ENCODE data around the gene TAS1R3. TPM values are rescaled to one million over a fixed set of nuclear protein-coding genes. Genes with fewer than 3 reads are reported as not detected.

Gene TAS1R3
- total RNA-seq, 1 experiment from 2014 or later: 0.22 TPM

GRCh38 chr1:1334835-1335234 is 3.8 kb downstream of the TAS1R3 start (continued):
- TF ChIP-seq, protein P1, sequence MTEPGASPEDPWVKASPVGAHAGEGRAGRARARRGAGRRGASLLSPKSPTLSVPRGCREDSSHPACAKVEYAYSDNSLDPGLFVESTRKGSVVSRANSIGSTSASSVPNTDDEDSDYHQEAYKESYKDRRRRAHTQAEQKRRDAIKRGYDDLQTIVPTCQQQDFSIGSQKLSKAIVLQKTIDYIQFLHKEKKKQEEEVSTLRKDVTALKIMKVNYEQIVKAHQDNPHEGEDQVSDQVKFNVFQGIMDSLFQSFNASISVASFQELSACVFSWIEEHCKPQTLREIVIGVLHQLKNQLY (CRISPR knock-in tag; IDR thresholded peaks at IDR 0.05): peak; percentile 99
- TF ChIP-seq ZNF317 (CRISPR knock-in tag; IDR thresholded peaks at IDR 0.05; ENCODE audit: borderline replicate concordance, low read depth) (peak; percentile 93), ZNF416 (CRISPR knock-in tag; IDR thresholded peaks at IDR 0.05) (no peak), PREB (CRISPR knock-in tag; IDR thresholded peaks at IDR 0.05; ENCODE audit: borderline replicate concordance) (peak; percentile 99), ARID4B (CRISPR knock-in tag; IDR thresholded peaks at IDR 0.05; ENCODE audit: borderline replicate concordance) (peak; percentile 100), SP1 (CRISPR knock-in tag; conservative IDR thresholded peaks at IDR 0.05) (peak; percentile 88), ZSCAN18 (CRISPR knock-in tag; IDR thresholded peaks at IDR 0.05) (peak; percentile 97), NFATC4 (CRISPR knock-in tag; IDR thresholded peaks at IDR 0.05) (peak; percentile 45; the same call in 1 of the 2 replicates), ZNF121 (CRISPR knock-in tag; IDR thresholded peaks at IDR 0.05) (peak; percentile 99), ZBTB21 (CRISPR knock-in tag; IDR thresholded peaks at IDR 0.05; ENCODE audit: borderline replicate concordance) (peak; percentile 97), ZNF263 (CRISPR knock-in tag; IDR thresholded peaks at IDR 0.05; ENCODE audit: low read depth) (peak; percentile 93), KAT7 (CRISPR knock-in tag; IDR thresholded peaks at IDR 0.05; ENCODE audit: borderline replicate concordance) (peak; percentile 100)
- TF ChIP-seq, protein P2, sequence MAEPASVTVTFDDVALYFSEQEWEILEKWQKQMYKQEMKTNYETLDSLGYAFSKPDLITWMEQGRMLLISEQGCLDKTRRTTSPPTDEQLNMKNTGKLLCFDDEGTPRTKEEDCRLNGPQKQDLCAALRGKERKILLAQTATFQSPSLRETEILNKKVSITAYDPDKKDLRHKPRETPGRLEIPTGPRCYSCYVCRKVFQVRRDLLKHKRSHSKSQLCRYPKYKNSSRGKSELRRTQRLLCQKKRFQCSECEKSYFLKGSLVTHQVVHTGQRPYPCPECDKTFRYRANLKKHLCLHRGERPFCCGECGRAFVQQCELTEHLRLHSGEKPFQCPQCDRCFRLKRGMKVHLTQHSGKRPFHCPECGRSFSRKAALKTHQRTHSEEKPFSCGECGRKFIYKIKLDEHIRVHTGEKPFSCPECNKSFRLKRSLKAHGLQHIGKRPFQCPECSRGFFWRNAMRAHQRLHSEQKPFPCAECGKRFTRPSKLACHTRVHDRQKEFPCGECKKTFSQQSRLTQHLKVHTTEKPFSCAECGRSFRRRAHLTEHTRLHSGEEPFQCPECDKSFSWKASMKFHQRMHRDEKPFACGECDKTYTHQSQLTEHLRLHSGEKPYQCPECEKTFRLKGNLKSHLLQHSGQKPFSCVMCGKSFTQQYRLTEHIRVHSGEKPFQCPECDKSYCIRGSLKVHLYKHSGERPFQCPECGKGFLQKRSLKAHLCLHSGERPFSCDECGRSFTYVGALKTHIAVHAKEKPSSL (CRISPR knock-in tag; conservative IDR thresholded peaks at IDR 0.05): peak; percentile 72; the same call in 1 of the 2 replicates
- TF ChIP-seq, protein P3, sequence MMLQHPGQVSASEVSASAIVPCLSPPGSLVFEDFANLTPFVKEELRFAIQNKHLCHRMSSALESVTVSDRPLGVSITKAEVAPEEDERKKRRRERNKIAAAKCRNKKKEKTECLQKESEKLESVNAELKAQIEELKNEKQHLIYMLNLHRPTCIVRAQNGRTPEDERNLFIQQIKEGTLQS (CRISPR knock-in tag; conservative IDR thresholded peaks at IDR 0.05): peak; percentile 95
- TF ChIP-seq, protein P4, sequence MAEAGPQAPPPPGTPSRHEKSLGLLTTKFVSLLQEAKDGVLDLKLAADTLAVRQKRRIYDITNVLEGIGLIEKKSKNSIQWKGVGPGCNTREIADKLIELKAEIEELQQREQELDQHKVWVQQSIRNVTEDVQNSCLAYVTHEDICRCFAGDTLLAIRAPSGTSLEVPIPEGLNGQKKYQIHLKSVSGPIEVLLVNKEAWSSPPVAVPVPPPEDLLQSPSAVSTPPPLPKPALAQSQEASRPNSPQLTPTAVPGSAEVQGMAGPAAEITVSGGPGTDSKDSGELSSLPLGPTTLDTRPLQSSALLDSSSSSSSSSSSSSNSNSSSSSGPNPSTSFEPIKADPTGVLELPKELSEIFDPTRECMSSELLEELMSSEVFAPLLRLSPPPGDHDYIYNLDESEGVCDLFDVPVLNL (CRISPR knock-in tag; IDR thresholded peaks at IDR 0.05; ENCODE audit: borderline replicate concordance, low read depth): peak; percentile 99
- TF ChIP-seq, protein P5, sequence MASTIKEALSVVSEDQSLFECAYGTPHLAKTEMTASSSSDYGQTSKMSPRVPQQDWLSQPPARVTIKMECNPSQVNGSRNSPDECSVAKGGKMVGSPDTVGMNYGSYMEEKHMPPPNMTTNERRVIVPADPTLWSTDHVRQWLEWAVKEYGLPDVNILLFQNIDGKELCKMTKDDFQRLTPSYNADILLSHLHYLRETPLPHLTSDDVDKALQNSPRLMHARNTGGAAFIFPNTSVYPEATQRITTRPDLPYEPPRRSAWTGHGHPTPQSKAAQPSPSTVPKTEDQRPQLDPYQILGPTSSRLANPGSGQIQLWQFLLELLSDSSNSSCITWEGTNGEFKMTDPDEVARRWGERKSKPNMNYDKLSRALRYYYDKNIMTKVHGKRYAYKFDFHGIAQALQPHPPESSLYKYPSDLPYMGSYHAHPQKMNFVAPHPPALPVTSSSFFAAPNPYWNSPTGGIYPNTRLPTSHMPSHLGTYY (CRISPR knock-in tag; IDR thresholded peaks at IDR 0.05): peak; percentile 88; the same call in 1 of the 2 replicates
- TF ChIP-seq, protein P6, sequence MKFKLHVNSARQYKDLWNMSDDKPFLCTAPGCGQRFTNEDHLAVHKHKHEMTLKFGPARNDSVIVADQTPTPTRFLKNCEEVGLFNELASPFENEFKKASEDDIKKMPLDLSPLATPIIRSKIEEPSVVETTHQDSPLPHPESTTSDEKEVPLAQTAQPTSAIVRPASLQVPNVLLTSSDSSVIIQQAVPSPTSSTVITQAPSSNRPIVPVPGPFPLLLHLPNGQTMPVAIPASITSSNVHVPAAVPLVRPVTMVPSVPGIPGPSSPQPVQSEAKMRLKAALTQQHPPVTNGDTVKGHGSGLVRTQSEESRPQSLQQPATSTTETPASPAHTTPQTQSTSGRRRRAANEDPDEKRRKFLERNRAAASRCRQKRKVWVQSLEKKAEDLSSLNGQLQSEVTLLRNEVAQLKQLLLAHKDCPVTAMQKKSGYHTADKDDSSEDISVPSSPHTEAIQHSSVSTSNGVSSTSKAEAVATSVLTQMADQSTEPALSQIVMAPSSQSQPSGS (CRISPR knock-in tag; IDR thresholded peaks at IDR 0.05; ENCODE audit: borderline replicate concordance, low read depth): peak; percentile 98

All from WTC11 (cell line).